ENCODE data around the gene INMT. TPM values are rescaled to one million over a fixed set of nuclear protein-coding genes. Genes with fewer than 3 reads are reported as not detected.

The INMT gene
- polyA plus RNA-seq, 1 experiment, result 6.6 TPM

DNA sequence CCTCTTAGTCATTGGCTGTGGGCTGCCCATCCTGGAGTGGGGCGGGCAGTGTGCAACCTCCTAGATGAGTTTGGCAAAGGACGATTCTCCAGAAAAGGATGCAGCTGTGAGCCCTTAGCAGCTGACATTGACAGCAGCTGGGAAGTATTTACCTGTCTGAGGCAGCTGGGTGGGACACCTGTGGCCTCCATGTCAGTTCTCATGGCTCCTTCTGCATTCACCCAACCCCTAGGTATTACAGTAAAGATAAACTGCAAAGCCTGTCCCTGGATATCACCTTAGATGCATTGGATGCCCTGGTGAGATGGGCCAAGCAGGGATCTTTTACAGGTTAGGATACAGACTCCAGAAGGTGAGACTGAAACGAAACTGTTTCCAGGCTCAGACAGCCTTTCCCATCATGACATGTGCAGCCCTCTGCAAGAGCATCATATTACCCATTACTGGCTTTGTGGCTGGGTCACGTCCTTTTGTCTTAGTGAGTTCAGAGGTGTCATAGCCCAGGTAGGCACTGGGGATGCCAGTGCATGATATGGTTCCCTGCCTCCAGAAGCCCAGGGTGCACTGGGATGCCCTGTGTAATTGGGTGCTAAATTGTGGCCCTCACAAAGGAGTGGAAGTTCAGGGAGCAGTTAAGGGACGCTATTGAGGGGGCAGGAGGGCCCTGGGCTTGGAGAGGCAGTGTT, 48.2 kb downstream of the INMT start:
- POLR2A ChIA-PET, result interaction anchor here (1.1 to 1.3 kb wide), 2 partner anchors 50 to 322 kb away, joined by 3 to 5 read pairs; no protein-coding TSS in a partner anchor
- TF ChIP-seq, protein P1, sequence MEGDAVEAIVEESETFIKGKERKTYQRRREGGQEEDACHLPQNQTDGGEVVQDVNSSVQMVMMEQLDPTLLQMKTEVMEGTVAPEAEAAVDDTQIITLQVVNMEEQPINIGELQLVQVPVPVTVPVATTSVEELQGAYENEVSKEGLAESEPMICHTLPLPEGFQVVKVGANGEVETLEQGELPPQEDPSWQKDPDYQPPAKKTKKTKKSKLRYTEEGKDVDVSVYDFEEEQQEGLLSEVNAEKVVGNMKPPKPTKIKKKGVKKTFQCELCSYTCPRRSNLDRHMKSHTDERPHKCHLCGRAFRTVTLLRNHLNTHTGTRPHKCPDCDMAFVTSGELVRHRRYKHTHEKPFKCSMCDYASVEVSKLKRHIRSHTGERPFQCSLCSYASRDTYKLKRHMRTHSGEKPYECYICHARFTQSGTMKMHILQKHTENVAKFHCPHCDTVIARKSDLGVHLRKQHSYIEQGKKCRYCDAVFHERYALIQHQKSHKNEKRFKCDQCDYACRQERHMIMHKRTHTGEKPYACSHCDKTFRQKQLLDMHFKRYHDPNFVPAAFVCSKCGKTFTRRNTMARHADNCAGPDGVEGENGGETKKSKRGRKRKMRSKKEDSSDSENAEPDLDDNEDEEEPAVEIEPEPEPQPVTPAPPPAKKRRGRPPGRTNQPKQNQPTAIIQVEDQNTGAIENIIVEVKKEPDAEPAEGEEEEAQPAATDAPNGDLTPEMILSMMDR (IDR thresholded peaks at IDR 0.05; ENCODE audit: low read depth, low read length), result no peak
- CTCF ChIA-PET, result interaction anchor here (0.7 to 2.1 kb wide), 9 partner anchors 19 to 322 kb away, joined by 3 to 32 read pairs (median 6); no protein-coding TSS in a partner anchor
- no peak for DNase-seq (ENCODE audit: low read depth, low spot score)
- H3K27ac ChIP-seq (ENCODE audit: low read depth, low read length), result peak overlapping the region; percentile 47
- H3K9me3 ChIP-seq (ENCODE audit: control insufficient read depth, insufficient read depth, low read length), result no peaks in the 10 kb centered on the region
- H3K4me3 ChIP-seq (ENCODE audit: low read depth, low read length), result no peak overlapping the region
- H3K27me3 ChIP-seq (ENCODE audit: control insufficient read depth, insufficient read depth, low read length), result no peaks in the 10 kb centered on the region

DNA sequence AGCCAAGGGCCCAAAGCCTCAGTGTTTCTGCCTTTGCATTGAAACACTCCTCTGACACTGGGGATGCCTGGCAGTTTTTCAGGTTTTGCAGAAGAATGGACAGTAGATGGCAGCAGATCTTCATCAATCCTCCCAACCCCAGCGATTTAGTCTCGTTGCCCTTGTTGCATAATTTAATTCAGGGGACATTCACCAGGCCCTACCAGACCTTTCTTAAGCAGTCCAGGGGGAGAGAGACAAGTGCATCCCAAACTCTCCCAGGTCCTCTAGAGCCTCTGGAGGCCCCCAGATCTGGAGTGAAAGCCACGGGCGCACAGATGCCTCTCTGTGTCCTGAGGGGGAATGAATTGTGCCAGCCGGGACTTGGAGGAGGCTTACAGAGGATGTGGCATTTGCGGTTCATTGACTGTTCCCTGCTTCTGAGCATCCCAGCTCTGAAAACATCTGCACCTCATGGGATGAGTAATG, 48.9 kb downstream of the INMT start:
- H3K27me3 ChIP-seq (ENCODE audit: control insufficient read depth, insufficient read depth, low read length), result no peaks in the 10 kb centered on the region
- CTCF ChIA-PET, result interaction anchor here (0.7 to 2.1 kb wide), 4 partner anchors 138 to 333 kb away, joined by 3 to 32 read pairs (median 6); no protein-coding TSS in a partner anchor
- DNase-seq (ENCODE audit: low read depth, low spot score), result peak; percentile 63
- no peak overlapping the region for H3K27ac ChIP-seq (ENCODE audit: low read depth, low read length)
- TF ChIP-seq, protein P1 (IDR thresholded peaks at IDR 0.05; ENCODE audit: low read depth, low read length), result peak; percentile 79
- no peaks in the 10 kb centered on the region for H3K9me3 ChIP-seq (ENCODE audit: control insufficient read depth, insufficient read depth, low read length)
- POLR2A ChIA-PET, result no interaction called here
- H3K4me3 ChIP-seq (ENCODE audit: low read depth, low read length), result no peak overlapping the region

DNA sequence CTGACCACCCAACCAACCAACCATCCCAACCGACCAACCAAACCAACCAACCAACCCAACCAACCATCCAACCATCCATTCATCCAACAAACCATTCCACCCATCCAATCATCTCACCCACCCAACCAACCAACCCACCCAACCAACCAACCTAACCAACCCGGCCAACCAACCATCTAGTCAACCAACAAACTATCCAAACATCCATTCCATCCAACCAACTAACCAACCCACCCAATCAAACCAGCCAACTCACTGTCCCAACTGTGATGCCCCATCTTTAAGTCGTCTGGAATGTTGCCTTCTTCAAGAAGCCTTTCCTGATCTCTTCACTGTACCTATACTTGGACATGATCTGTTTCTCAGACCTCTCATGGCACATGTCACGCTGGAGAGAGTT, 50.9 kb downstream of the INMT start:
- no peak for DNase-seq (ENCODE audit: low read depth, low spot score)
- ChIA-PET POLR2A (no interaction called here), CTCF (interaction anchor here (0.8 to 2.9 kb wide), 3 partner anchors 180 to 331 kb away, joined by 3 to 21 read pairs (median 8); no protein-coding TSS in a partner anchor)
- Histone ChIP-seq H3K4me3 (ENCODE audit: low read depth, low read length) (no peak overlapping the region), H3K27ac (ENCODE audit: low read depth, low read length) (no peak overlapping the region), H3K9me3 (ENCODE audit: control insufficient read depth, insufficient read depth, low read length) (no peaks in the 10 kb centered on the region), H3K27me3 (ENCODE audit: control insufficient read depth, insufficient read depth, low read length) (peaks cover 4% of the 10 kb centered on the region)
- TF ChIP-seq, protein P1 (IDR thresholded peaks at IDR 0.05; ENCODE audit: low read depth, low read length), result no peak

- ChIA-PET POLR2A (interaction anchor here (0.8 kb wide), 1 partner anchor 50 kb away, joined by 4 read pairs; no protein-coding TSS in a partner anchor), CTCF (interaction anchor here (0.6 to 2.9 kb wide), 5 partner anchors 15 to 318 kb away, joined by 3 to 21 read pairs (median 7); no protein-coding TSS in a partner anchor)
- DNase-seq (ENCODE audit: low read depth, low spot score), result peak; percentile 83
Observed at GRCh38 chr7:30804078-30804661, 52.2 kb downstream of the INMT start.

More at GRCh38 chr7:30804078-30804661, 52.2 kb downstream of the INMT start:
- Histone ChIP-seq H3K4me3 (ENCODE audit: low read depth, low read length) (no peak overlapping the region), H3K9me3 (ENCODE audit: control insufficient read depth, insufficient read depth, low read length) (no peaks in the 10 kb centered on the region), H3K27me3 (ENCODE audit: control insufficient read depth, insufficient read depth, low read length) (peaks cover 4% of the 10 kb centered on the region), H3K27ac (ENCODE audit: low read depth, low read length) (peak overlapping the region; percentile 62)
- TF ChIP-seq, protein P1 (IDR thresholded peaks at IDR 0.05; ENCODE audit: low read depth, low read length), result no peak
